Endothelial cell of hepatic sinusoid (primary cell): ENCODE results near the gene PSMG3.

Experiments
- in situ Hi-C: cut with HindIII; loops from 2 replicates; pipeline ENCODE4 v1.10.0; 2017; ENCODE audit warnings: low sequenced_read_pairs

PSMG3 gene

GRCh38 chr7:1546909-1547776 is 22.7 kb downstream of the PSMG3 start:
- in situ Hi-C loops, result no loop called here

- in situ Hi-C loops, result no loop called here
These were observed 23.4 kb downstream of the PSMG3 start for GRCh38 chr7:1546274-1546908.

- in situ Hi-C loops, result no loop called here
These were observed 24.2 kb downstream of the PSMG3 start for GRCh38 chr7:1545417-1546246.

GRCh38 chr7:1544896-1545416 is 24.9 kb downstream of the PSMG3 start:
- in situ Hi-C loops, result no loop called here

GRCh38 chr7:1544178-1544895 is 25.5 kb downstream of the PSMG3 start:
- in situ Hi-C loops, result no loop called here

DNA sequence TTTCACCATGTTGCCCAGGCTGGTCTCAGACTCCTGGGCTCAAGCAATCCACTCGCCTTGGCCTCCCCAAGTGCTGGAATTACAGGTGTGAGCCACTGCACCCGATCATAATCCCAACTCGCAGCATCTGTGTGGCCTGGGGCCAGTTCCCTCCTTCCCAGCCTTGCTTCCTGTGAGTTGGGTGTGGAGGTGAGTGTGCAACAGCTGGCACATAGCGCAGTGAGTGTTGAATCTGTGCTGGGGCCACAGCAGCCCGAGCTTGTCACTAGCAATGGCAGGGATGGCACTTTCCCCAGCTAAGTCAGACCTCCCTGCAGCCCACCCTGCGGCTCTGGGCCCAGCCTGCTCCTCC is 26.0 kb downstream of the PSMG3 start:
- in situ Hi-C loops, result no loop called here

GRCh38 chr7:1542841-1543747 is 26.7 kb downstream of the PSMG3 start:
- in situ Hi-C loops, result no loop called here

- in situ Hi-C loops, result no loop called here
These were observed 27.5 kb downstream of the PSMG3 start for GRCh38 chr7:1542329-1542728.

GRCh38 chr7:1541431-1542162 is 28.2 kb downstream of the PSMG3 start:
- in situ Hi-C loops, result no loop called here

DNA sequence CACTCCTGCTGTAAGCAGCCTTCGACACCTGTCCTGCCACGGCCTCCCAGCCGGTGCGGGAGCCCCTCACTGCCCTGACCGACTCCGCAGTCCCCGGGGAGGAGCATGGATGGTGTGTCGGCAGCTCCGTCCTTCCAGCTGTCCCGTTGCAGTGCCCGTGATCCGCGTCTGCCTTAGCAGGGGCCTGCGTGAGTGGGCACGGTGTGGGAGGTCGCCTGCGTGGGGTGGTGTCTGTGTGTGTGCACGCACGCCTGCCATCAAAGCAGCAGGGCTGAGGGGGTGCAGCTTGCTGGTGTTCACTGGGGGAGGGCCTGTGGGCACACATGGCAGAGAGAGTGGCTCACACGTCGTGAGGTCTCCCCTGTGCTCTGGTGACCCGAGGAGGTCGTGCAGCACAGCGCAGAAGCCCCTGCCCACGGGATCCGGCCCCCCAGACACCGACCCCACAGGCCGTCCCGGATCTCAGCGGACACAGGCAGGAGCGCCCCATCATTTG is 29.0 kb downstream of the PSMG3 start:
- in situ Hi-C loops, result no loop called here

- in situ Hi-C loops, result no loop called here
These were observed 29.7 kb downstream of the PSMG3 start for GRCh38 chr7:1539882-1540775.

DNA sequence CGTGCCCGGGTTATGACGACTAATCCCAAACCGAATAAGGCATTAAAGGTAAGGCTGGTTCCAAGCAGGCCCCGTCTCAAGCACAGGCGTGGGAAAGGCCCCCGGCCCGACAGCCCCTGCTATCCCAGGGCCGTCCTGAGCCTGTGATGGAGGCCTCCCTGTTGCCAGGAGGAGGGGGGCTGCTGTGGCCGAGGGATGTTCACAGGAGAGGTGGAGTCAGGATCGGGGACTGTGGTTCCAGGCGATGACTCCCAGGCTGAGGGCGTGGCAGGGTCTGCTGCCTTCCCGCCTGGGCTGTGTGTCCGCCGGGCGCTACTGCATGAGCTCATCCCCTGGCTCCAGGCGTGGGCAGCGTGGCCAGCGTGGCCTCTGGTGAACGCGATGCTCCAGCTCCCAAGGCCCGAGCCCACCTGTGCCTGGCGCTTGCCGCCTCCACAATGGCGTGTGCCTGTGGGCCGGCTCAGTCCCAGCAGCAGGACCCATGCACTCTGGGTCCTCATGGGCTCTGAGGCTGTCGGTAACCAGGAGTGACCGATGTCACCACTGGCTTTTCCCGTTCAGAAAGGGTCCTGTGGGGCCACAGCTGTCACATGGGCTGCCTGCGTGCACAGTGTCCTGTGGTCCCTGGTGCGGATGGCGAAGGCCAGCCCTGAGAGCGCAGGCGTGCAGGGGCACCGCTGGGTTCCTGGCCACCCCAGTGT is 30.5 kb downstream of the PSMG3 start:
- in situ Hi-C loops, result no loop called here

- in situ Hi-C loops, result no loop called here
These were observed 31.2 kb downstream of the PSMG3 start for GRCh38 chr7:1538544-1539180.

- in situ Hi-C loops, result no loop called here
These were observed 32.1 kb downstream of the PSMG3 start for GRCh38 chr7:1537535-1538412.

DNA sequence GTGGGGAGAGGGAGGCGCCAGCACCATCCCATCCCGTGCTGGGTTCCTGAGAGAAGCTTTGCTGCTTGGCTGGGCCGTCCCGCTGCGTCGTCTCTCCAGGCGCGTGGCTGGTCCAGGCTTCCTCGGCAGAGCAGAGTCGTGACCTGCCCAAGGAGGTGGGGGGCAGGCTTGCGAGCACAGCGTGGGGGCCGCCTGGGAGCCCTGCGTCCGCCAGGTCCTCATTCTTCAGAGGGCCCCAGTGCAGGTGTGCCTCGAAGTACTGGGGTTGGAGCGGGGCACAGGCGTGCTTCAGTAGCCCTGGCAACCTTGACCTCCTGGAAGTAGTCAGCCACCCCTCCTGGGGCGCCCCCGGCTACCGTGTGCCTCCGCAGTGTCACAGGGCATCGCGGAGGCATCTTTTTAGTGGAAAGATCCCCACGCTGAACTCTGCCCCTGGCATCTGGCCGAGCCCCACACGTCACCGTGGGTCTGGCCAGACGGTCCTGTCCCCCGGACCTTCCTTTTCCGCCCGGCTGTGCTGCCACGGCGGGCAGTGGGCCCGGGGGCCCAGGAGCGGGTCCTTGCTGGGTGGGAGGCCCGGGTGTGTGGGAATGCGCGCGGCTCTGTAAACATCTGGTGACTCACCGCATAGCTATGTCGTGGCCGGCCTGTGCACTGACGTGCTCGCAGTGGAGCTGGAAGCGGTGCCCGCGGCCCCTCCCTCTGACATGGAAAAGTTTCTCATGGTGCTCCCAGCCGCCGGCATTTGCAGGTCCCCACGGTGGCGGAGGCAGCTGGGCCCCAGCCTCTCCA is 32.9 kb downstream of the PSMG3 start:
- in situ Hi-C loops, result no loop called here
